GM12865 (cell line): ENCODE results near the gene IQCE.

Experiments used
- DNase-seq: peaks from one replicate; pipeline ENCODE4 v3.0.0; 2010; ENCODE audit warnings: low read depth
- H3K4me3 ChIP-seq: 2 replicates; pipeline ENCODE4 v1.5.1; 2011; ENCODE audit warnings: mild to moderate bottlenecking, low read depth, low read length, control low read depth
- TF ChIP-seq, protein P1 (sequence below): IDR thresholded peaks from 2 replicates; pipeline ENCODE4 v1.5.1; 2011; ENCODE audit warnings: low read length, control low read depth, low read depth, inconsistent platforms; ENCODE audit not compliant: insufficient read depth; ENCODE audit errors: missing control alignments

IQCE gene

DNA sequence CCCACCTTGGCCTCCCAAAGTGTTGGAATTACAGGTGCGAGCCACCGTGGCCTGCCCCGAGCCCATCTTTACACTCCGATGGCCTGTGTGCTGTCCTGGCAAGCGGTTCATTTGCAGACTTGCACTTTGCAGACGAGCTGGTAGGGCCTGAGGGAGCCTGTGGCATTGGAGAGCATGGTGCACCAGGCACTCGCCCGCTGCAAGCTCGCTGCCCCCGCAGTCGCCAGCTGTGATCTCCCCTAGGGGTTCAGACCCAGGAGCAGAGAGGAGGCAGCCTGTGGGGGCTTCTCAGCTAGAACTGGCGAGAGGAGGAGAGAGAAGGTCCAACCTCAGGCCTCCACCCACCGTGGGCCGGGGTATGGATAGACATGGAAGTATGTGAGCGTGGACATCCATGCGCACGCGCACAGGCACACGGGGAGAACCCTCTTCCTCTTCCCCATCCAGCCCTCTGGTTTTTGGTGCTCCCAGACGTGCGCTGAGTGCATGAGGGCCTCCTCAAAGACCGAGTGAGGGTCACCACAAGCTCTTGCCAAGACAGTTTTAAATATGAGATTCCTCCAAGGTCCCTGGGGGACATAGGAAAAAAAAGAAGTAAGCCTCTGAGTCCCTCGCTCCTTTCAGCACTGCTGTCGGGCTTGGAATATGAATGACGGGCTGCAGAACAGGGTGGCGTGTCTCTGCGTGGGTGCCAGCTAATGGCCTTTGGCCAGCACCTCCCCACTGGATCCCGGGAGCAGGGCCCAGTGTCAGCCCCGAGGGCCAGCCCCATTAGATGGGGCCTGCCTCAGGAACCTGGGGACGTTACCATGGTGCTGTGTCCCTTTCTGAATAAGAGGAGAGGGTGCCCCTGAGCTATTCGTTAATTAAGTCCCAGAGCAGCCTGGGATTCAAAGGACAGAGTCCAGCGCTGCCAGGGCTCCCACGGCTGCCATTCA lies 57.9 kb downstream of the IQCE start:
- no peak for DNase-seq
- no peak overlapping the region for H3K4me3 ChIP-seq
- TF ChIP-seq, protein P1, sequence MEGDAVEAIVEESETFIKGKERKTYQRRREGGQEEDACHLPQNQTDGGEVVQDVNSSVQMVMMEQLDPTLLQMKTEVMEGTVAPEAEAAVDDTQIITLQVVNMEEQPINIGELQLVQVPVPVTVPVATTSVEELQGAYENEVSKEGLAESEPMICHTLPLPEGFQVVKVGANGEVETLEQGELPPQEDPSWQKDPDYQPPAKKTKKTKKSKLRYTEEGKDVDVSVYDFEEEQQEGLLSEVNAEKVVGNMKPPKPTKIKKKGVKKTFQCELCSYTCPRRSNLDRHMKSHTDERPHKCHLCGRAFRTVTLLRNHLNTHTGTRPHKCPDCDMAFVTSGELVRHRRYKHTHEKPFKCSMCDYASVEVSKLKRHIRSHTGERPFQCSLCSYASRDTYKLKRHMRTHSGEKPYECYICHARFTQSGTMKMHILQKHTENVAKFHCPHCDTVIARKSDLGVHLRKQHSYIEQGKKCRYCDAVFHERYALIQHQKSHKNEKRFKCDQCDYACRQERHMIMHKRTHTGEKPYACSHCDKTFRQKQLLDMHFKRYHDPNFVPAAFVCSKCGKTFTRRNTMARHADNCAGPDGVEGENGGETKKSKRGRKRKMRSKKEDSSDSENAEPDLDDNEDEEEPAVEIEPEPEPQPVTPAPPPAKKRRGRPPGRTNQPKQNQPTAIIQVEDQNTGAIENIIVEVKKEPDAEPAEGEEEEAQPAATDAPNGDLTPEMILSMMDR: no peak

DNA sequence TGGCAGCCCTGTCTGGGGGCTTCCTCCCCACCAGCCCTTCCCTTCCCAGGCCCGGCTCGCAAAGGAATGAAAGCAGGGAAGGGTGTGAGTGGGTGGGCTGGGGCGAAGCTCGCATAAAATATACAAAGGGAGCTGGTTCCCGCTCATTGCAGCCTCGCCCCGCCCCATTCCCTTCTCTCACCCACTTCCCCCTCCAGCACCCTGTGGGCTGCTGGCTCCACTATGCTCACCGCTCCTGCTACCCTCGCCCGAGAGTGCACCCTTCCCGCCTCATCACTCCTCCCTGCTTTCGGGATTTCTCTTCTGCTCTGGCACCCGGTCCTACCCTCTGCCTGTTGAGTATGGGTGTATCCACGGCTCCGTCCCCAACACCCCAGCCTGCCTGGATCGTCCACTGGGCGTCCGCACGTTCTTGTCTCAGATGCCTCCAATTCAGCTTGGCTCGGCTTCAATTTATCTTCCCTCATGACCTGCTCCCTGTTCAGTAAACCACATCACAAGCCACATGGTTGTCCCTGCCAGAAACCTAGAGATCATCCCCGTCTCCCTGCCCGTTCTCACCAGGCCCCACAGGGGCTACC lies 58.6 kb downstream of the IQCE start:
- DNase-seq: no peak
- TF ChIP-seq, protein P1: no peak
- H3K4me3 ChIP-seq: no peak overlapping the region

DNA sequence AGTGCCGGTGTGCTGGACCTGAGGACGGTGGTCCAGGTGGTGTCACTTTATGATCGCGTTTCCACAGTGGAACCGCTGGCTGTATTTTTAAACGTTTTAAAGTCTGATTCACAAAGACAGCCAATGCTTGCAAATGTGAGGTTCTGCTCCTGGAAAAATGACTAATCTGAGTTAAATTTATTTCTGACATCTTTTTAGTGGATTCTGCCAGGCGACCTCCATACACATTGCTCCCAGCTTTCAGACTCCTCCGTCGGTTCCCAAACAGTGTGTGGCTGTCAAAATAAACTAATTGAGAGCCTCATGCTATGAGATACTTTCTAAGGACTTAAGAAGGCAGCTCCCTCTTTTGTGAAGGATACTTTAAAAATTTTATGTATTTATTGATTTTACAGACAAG lies 60.3 kb downstream of the IQCE start:
- DNase-seq: no peak
- TF ChIP-seq, protein P1: no peak
- H3K4me3 ChIP-seq: no peak overlapping the region

DNA sequence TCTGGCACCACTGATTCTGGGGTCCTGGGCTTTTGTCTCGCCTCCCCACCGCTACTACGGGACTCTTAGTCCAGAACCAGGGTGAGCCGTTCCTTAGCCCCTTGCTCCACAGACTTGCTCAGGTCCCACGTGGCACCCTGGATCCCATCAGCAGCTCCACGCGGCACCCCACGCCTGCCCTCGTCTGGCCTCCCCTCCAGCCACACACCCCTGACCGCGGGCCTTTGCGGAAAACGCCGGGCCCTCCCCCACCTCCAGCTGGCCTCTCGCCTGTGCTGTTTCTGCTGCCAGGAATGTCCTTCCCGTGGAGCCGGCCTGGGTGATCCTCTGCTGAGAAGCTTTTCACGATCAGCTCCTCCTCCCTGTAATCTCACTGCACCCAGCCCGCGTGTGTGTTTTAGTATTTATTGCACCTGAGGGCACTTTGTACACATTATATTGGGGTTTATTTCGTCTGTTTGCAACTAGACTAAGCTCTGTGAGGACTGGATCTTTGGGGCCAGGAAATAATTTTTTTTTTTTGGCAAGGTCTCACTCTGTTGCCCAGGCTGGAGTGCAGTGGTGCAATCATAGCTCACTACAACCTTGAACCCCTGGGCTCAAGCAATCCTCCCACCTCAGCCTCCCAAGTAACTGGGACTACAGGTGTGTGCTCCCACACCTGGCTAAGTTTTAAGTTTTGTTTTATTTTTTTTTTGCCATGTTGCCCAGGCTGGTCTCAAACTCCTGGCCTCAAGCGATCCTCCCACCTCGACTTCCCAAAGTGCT lies 62.5 kb downstream of the IQCE start:
- DNase-seq: no peak
- TF ChIP-seq, protein P1: no peak
- H3K4me3 ChIP-seq: no peak overlapping the region

DNA sequence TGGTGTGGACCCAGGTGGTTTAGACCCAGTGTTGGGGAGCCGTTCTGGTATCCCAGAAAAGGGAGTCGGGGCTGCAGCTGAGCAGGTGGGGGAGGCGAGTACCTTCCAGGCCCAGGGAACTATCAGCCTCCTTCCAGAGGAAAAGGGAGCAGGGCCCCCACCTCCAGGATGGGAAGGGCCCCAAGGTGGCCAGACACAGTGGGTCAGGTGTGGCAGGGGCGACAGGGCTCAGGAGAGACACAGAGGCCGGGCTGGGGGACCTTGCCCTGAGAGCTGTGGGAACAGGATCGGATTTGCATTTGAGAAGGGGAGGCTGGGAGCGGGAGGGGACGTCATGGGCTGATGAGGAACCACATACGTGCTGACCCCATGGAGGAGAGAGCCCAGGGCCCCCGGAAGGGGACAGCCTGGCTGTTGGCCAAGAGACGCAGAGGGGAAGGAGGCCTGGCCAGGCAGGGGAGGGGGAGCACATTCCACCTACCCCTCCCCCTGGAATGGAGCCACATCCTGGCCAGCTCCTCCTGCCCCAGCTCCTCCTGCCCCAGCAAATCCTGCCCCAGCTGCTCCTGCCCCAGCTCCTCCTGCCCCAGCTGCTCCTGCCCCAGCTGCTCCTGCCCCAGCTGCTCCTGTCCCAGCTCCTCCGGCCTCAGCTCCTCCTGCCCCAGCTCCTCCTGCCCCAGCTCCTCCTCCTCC lies 63.3 kb downstream of the IQCE start:
- DNase-seq: no peak
- TF ChIP-seq, protein P1: no peak
- no peak overlapping the region for H3K4me3 ChIP-seq

DNA sequence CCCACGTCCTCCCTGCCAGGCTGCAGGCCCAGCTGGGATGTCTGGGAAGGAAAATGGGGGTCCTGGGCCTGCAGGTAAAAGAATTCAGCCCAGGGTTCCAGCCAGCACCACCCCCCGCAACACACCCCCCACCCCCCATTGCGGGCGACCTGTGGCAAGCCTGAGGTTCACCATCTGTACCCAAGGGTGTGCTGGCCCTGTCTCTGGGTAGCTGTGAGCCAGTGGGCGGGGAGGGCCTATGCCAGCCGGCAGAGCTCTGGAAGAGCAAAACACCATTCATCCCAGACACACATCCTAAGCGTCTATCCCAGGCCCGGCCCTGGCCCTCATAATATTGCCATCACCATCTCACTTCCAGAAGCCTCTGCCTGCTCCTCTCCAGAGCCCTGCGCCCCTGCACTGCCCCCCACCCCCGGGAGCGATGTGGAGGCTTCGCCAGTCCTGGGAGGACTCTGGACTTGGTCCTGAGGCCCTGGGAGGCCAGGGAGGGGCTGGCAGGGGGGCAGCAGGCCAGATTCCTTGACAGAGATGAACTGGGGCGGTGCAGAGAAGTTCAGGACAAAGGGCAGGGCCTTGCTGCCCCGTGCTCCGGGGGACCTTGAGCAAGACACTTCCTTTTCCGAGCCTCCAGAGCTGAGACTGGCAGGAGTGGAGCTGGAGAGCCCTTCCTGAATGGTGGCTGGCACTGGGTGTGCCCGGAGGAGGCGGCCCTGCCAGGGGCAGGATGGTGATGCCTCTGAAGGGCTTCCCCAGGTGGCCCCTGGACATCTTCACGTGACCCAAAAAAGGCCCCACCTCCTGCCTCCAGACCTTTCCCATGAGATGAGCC lies 64.3 kb downstream of the IQCE start:
- H3K4me3 ChIP-seq: no peak overlapping the region
- TF ChIP-seq, protein P1: no peak
- no peak for DNase-seq
